Lung (tissue), 12 donors: ENCODE results near the gene DHX58. TPM values are rescaled to one million over a fixed set of nuclear protein-coding genes. Genes with fewer than 3 reads are reported as not detected.

Experiments used
- ATAC-seq: fragments of 200-7000 bp; cut with Tn5 transposase; one replicate; pipeline ENCODE4 v1.9.1; 2020; ENCODE audit warnings: moderate number of reproducible peaks; ENCODE audit not compliant: insufficient read depth, low FRiP score
- DNase-seq, 3 donors: peaks; one replicate each; pipeline ENCODE4 v3.0.0-alpha.2; 2013 to 2017
- H3K27ac ChIP-seq, 2 donors: one replicate each; pipeline ENCODE4 v1.5.1; 2013; ENCODE audit warnings: mild to moderate bottlenecking in 2 of 2, moderate library complexity in 2 of 2, control low read depth in 1 of 2, inconsistent platforms in 1 of 2, low read depth in 1 of 2, low read length in 1 of 2
- H3K27me3 ChIP-seq, 3 donors: one replicate each; pipeline ENCODE4 v1.5.1; 2013; ENCODE audit warnings: low read length in 2 of 3; ENCODE audit not compliant: control insufficient read depth in 3 of 3, insufficient read depth in 3 of 3
- H3K36me3 ChIP-seq, 4 donors: one replicate each; pipeline ENCODE4 v1.5.1; 2013; ENCODE audit warnings: low read length in 4 of 4, mild to moderate bottlenecking in 1 of 4, moderate library complexity in 1 of 4; ENCODE audit not compliant: control insufficient read depth in 4 of 4, insufficient read depth in 4 of 4
- H3K4me1 ChIP-seq, 5 donors: one replicate each; pipeline ENCODE4 v1.5.1; 2013; ENCODE audit warnings: low read length in 5 of 5, mild to moderate bottlenecking in 2 of 5, moderate library complexity in 1 of 5; ENCODE audit not compliant: control insufficient read depth in 5 of 5, insufficient read depth in 5 of 5
- H3K4me3 ChIP-seq: one replicate; pipeline ENCODE4 v1.5.1; 2013; ENCODE audit warnings: mild to moderate bottlenecking, control low read depth, moderate library complexity
- H3K9ac ChIP-seq, 2 donors: one replicate each; pipeline ENCODE4 v1.5.1; 2013; ENCODE audit warnings: low read length in 2 of 2, control low read depth in 1 of 2; ENCODE audit not compliant: insufficient read depth in 1 of 2
- H3K9me3 ChIP-seq, 4 donors: one replicate each; pipeline ENCODE4 v1.5.1; 2013; ENCODE audit warnings: low read length in 3 of 4, mild to moderate bottlenecking in 1 of 4, moderate library complexity in 1 of 4; ENCODE audit not compliant: control insufficient read depth in 4 of 4, insufficient read depth in 3 of 4
- CTCF ChIP-seq: IDR thresholded peaks from 2 replicates; pipeline ENCODE4 v1.5.1; 2012; ENCODE audit warnings: mild to moderate bottlenecking; ENCODE audit errors: control extremely low read depth, extremely low read depth
- WGBS, 2 donors: extraction: QIAGEN DNeasy Blood & Tissue Kit; methylation state at CpG; one replicate each; pipeline ENCODE4 v1.1.7; 2013; 5-methylcytosine and 5-hydroxymethylcytosine counted together
- polyA plus RNA-seq, 2 donors: library from polyadenylated mRNA; stranded (reverse); fragments of 200-250 nt; gene quantifications; one replicate each; pipeline ENCODE4 v1.2.1, GENCODE V29; 2013
- total RNA-seq, 2 donors: library from RNA; depleted of rRNA in 1 of 2; stranded (reverse); fragments of >200 nt in 1 of 2; gene quantifications; one replicate each; pipeline ENCODE4 v1.2.1, GENCODE V29; 2014 to 2021
- donor health status: control.
- donor health status: control.
- donor health status: Bipolar disorder and iron deficiency.
- donor health status: healthy.
- donor health status: DM: yes; HTN: yes; CAD: no.

Gene DHX58
- total and polyA plus RNA-seq, 4 donors = 14.7 to 35.1 (median 25.8) TPM

DNA sequence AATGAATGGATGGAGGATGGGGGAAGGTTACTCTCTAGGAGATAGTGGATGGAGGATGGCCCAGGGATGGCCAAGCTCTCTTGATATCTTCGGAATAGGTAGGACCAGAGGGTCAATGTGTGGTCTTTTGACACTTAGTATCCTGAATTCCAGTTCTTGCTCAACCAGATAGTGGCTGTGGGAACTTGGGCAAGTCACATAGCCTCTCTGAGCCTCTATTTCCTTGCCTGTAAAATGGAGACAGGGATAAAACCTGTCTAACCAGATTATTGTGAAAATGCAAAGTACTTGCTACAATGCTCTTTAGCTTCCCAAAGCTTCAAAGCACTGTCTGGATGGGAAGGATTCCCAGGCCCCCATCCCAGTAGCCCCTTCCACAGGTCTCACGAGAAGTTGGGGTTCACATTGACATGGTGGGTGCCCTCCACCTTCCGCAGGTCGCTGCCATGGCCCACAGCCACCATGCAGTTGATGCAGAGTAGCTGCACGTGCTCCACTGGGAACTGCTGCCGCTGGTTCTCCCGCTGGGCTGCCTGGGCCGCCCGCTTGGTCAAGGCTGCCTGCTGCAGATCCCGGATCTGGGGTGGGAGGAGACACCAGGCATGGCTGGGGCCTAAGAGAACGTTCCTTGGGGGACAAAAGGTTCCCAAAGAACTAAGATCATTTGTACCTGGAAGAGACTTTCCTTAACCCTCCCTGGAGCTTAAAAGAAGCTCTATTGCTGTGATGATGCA is 9.1 kb downstream of the DHX58 start:
- TF ChIP-seq CTCF = no peak
- Histone ChIP-seq H3K36me3 (peaks cover 0 to 21% (median under 1%) of the 10 kb centered on the region in 4 donors), H3K27ac (no peak overlapping the region), H3K9ac (no peak overlapping the region), H3K9me3 (no peaks in the 10 kb centered on the region), H3K4me3 (no peak overlapping the region), H3K4me1 (peaks cover 0 to 3% (median 0%) of the 10 kb centered on the region in 5 donors), H3K27me3 (peaks cover 0 to 3% (median 0%) of the 10 kb centered on the region in 3 donors)
- ATAC-seq (no peak), DNase-seq (no peak)
- WGBS, 2 donors = 89 to 93% methylated on average over 11 of the region's 11 CpGs

- no peak overlapping the region for H3K9ac ChIP-seq
- no peak overlapping the region for H3K4me3 ChIP-seq
- no peaks in the 10 kb centered on the region for H3K9me3 ChIP-seq
- peak; percentile 42 for TF ChIP-seq CTCF
- 50 to 53% methylated on average over 14 of the region's 14 CpGs for WGBS, 2 donors
- DNase-seq (peak; percentile 43 to 68 (median 48)), ATAC-seq (peak; percentile 63)
- H3K36me3 ChIP-seq = peaks cover 0 to 18% (median 0%) of the 10 kb centered on the region in 4 donors
- H3K4me1 ChIP-seq = no peaks in the 10 kb centered on the region
- peaks cover 0 to 12% (median 12%) of the 10 kb centered on the region in 3 donors for H3K27me3 ChIP-seq
- H3K27ac ChIP-seq = no peak overlapping the region
These were observed 10.8 kb downstream of the DHX58 start for GRCh38 chr17:42101513-42102292.

DNA sequence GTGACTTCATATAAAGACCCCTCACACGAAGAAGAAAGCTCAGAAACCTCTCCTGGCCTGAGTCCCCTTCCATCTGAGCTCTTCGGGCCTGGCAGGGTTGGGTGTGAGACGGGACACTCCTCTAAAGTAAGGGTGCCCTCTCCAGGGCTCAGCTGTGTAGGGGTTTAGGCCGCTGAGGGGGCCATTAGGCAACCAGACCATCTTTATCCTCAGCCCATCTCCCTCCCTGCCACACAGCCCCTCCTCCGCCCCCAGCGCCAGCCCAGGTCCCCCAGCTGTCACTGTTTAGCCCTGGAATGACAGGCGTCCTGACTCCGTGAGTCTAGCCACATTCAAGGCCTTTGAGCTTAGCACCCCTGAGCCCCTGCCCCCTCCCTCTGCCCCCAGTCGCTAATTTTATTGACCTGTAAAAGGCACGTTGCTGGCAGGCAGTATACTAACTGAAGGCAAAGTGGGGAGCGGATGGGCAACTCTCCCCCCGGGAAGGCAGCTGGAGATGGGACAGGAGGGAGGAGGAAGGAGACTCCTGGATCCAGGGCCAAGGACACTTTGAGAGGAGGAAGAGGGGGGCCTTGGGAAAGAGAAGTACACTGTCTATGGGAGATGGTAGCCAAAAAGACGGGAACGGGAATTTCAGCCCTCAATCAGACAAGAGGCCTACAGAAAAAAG is 13.6 kb downstream of the DHX58 start:
- Histone ChIP-seq H3K27me3 (peaks cover 0 to 18% (median 14%) of the 10 kb centered on the region in 3 donors), H3K9me3 (no peaks in the 10 kb centered on the region), H3K36me3 (peaks cover 0 to 4% (median 0%) of the 10 kb centered on the region in 4 donors), H3K27ac (no peak overlapping the region), H3K4me1 (no peaks in the 10 kb centered on the region), H3K9ac (no peak overlapping the region), H3K4me3 (no peak overlapping the region)
- ATAC-seq (no peak), DNase-seq (no peak)
- no peak for TF ChIP-seq CTCF
- 72 to 77% methylated on average over 14 of the region's 14 CpGs for WGBS, 2 donors
